Measurements from ENCODE around the gene USP9X.
"Not testable (repeated sequence)": the region's sequence is repeated elsewhere in the genome, so short reads cannot be mapped to it uniquely, and the experiment has no call there.

The USP9X gene

GRCh38 chrX:41198410-41198809, 113.2 kb downstream of the USP9X start:
- no peak for DNase-seq (ENCODE audit: low spot score)

- no peak for DNase-seq (ENCODE audit: low spot score)
These were observed 115.5 kb downstream of the USP9X start for GRCh38 chrX:41200785-41201184.

- DNase-seq (ENCODE audit: low spot score), result no peak
These were observed 124.6 kb downstream of the USP9X start for GRCh38 chrX:41209853-41210252.

GRCh38 chrX:41224605-41225004, 139.4 kb downstream of the USP9X start:
- no peak for DNase-seq (ENCODE audit: low spot score)

GRCh38 chrX:41233988-41234387, 148.7 kb downstream of the USP9X start:
- DNase-seq (ENCODE audit: low spot score), result no peak

- not testable (repeated sequence) for DNase-seq (ENCODE audit: low spot score)
These were observed 149.2 kb downstream of the USP9X start for GRCh38 chrX:41234471-41234870.

- no peak for DNase-seq (ENCODE audit: low spot score)
These were observed 149.7 kb downstream of the USP9X start for GRCh38 chrX:41234962-41235361.

- no peak for DNase-seq (ENCODE audit: low spot score)
These were observed 151.4 kb downstream of the USP9X start for GRCh38 chrX:41236629-41237028.

GRCh38 chrX:41240509-41240908, 155.3 kb downstream of the USP9X start:
- no peak for DNase-seq (ENCODE audit: low spot score)

- no peak for DNase-seq (ENCODE audit: low spot score)
These were observed 156.7 kb downstream of the USP9X start for GRCh38 chrX:41241962-41242361.

- DNase-seq (ENCODE audit: low spot score), result no peak
These were observed 160.4 kb downstream of the USP9X start for GRCh38 chrX:41245641-41246040.

GRCh38 chrX:41250867-41251266, 165.6 kb downstream of the USP9X start:
- no peak for DNase-seq (ENCODE audit: low spot score)

- DNase-seq (ENCODE audit: low spot score), result no peak
These were observed 172.6 kb downstream of the USP9X start for GRCh38 chrX:41257801-41258200.

- DNase-seq (ENCODE audit: low spot score), result no peak
These were observed 173.0 kb downstream of the USP9X start for GRCh38 chrX:41258226-41258625.

- DNase-seq (ENCODE audit: low spot score), result no peak
These were observed 173.6 kb downstream of the USP9X start for GRCh38 chrX:41258871-41259270.

GRCh38 chrX:41259516-41259915, 174.3 kb downstream of the USP9X start:
- DNase-seq (ENCODE audit: low spot score), result no peak

- no peak for DNase-seq (ENCODE audit: low spot score)
These were observed 180.4 kb downstream of the USP9X start for GRCh38 chrX:41265615-41266014.

- DNase-seq (ENCODE audit: low spot score), result no peak
These were observed 188.4 kb downstream of the USP9X start for GRCh38 chrX:41273638-41274037.

GRCh38 chrX:41275661-41276609, 190.7 kb downstream of the USP9X start:
- DNase-seq (ENCODE audit: low spot score), result peak; percentile 70

- DNase-seq (ENCODE audit: low spot score), result no peak
These were observed 191.6 kb downstream of the USP9X start for GRCh38 chrX:41276661-41277506.

GRCh38 chrX:41282307-41282706, 197.1 kb downstream of the USP9X start:
- DNase-seq (ENCODE audit: low spot score), result not testable (repeated sequence)

- DNase-seq (ENCODE audit: low spot score), result not testable (repeated sequence)
These were observed 200.7 kb downstream of the USP9X start for GRCh38 chrX:41285928-41286327.
